ENCODE results near the gene PTMS.

The PTMS gene

GRCh38 chr12:6752921-6753771 lies 13.0 kb upstream of the PTMS start, which contains the start of gene MLF2:
Gene MLF2, minus strand, starts transcription at chr12:6753141. Its CDS starts 807 bp downstream, at chr12:6752334.
- no peak for FAIRE-seq

- FAIRE-seq = no peak
Observed at GRCh38 chr12:6753772-6754356, 12.3 kb upstream of the PTMS start.

GRCh38 chr12:6754411-6754810 lies 11.8 kb upstream of the PTMS start:
- FAIRE-seq = no peak

GRCh38 chr12:6757028-6757690 lies 9.0 kb upstream of the PTMS start:
- no peak for FAIRE-seq

GRCh38 chr12:6758506-6759095 lies 7.6 kb upstream of the PTMS start:
- FAIRE-seq = no peak

DNA sequence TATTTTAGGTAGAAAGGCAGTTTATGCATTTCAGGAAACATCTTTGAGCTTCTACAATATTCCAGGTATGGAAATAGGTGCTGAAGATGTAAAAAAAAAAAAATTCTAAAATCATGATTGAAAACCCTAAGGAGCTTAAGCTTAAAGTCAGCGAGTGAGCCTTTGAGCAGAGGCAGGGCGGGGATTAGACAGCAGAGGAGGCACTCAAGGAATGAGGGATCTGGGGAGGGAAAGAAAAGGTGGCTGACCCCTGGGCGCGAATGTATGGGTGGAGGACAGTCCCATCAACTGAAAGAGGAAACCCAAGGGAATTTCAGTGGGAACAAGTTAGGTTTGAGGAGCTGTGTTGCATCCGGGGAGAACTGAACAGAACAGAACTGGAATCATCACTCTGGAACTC lies 6.4 kb upstream of the PTMS start:
- FAIRE-seq = no peak

DNA sequence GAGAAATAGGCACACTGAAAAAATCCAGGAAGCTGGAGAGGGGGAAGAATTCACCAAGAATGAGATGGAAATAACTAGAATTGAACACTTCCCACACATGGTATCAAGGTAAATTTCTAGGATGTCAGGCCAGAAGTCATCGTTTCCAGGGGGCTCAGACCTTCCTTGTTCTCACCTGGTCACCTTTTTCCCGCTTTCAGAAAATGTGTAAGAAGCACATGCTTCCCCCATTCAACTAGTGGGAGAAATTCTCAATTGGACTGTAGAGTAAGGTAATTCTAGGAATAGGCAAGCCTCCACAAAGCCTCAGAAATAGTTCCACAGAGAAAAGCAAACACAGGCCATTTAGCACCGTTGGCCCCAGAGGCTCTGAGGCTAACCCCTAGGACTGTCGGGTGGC lies 2.8 kb upstream of the PTMS start:
- FAIRE-seq = no peak

DNA sequence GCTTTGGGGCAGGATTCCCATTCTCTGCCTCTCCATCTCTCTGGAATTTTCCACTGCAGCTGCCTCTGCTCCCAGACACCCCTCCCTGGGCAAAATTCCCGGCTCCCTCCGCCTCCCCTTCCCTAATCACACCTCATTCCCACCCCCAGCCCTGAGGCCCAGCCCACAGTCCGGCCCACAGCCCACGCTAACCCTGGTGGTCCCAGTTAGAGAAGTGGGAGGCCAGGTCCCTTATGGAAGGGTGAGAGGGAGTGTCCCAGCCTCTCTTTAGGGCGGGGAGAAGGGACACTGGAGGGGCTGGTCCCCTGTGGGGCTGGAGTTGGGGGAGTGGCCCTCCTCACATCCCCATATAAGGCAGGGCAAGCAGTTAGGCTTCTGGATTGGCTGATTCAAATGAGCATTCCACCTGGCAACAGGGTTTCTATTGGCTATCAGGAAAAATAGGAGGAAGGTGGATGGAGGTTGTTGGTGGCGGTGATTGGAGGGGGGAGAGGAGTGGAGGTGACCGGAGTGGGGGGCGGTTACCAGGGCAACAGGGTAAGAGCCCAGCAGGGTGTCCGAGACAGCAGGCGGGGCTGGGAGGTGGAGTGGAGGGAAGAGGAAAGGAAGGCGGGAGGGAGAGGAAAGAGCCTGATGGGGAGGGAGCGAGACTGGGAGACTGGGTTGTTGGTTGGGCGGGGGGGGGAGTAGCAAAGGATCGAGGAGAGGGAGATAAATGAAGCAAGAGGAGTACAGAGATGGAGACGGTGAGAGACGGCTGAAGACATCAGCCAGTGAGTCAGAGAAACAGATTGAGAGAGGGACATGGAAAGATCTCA lies 1.9 kb upstream of the PTMS start:
- no peak for FAIRE-seq

- no peak for FAIRE-seq
Observed at GRCh38 chr12:6765048-6765633, 1.0 kb upstream of the PTMS start.

DNA sequence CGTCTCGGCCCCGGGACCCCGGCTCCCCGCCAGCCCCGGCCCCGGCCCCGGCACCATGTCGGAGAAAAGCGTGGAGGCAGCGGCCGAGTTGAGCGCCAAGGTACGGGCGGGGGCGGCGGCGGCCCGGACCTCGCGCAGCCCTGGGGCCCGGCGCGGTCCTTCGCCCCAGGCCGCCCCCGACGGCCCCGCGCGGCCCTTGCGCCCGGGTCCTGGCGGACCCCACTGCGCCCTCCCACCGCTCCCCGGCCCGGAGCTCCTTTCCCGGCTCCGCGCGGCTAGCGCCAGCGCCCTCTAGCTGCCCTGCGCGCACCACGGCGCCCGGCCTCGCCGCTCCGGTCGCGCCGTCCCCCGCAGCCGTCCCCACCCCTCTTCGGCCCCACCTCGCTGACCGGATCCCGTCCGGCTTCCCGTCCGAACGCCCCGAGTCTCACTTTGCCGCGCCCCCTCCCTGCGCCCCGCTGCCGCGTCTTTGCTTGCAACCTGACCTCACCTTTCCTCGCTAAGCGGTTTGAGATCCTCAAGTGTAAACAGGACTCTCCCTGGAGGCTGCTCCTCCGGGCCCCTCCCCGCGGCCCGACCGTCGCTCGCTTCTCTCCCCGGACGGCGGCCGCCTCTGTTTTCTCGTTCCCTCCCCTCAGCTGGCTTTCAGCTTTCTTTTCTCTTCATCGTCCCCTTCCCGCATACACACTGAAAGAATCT lies 637 bp downstream of the PTMS start:
- FAIRE-seq = no peak

DNA sequence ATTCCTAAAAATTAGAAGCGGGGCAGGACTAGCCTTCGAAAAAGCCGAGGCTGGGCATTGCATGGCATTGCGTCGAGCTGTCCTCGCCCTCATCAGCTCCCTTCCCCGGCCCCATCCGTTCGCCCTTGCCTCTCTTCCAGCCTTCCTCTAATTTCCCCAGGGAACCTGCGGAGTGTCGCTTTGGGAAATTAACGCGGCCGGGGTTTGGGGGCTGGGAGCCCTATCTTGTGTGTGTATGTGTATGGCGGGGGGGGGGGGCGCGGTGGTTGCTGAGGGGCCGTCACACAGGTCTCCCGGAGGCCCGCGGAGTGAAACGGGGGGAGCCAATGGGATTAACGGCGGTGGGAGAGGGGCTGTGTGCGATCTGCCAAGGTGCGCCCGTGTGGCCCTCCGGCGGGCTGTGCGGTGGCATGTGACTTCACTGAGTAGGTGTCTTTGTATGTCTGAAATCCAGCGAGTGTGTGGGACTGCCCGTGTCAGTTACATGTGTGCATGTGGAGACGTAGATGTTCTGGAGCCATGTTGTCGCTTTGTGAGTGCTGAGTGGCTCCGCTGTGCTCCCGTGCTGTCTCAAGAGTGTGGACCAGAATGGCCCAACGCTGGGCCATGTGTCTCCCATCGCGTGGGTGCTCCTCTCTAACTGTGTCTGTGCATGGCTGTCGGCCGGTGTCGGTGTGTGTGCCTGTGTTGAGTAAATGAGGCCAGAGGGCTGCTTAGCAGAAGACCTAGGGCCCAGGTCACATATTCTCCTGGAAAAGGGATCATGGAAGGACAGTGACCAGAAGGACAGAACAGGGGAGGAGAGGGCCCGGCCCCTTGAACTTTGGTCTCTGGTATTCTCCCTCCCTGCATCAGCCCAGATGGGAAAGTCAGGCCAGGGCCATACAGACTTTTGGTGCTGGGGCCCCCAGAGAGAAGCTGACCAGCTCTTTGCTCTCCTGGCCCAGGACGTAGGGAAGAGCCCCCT lies 1.5 kb downstream of the PTMS start:
- FAIRE-seq = no peak

- no peak for FAIRE-seq
Observed at GRCh38 chr12:6768437-6768914, 2.3 kb downstream of the PTMS start.

DNA sequence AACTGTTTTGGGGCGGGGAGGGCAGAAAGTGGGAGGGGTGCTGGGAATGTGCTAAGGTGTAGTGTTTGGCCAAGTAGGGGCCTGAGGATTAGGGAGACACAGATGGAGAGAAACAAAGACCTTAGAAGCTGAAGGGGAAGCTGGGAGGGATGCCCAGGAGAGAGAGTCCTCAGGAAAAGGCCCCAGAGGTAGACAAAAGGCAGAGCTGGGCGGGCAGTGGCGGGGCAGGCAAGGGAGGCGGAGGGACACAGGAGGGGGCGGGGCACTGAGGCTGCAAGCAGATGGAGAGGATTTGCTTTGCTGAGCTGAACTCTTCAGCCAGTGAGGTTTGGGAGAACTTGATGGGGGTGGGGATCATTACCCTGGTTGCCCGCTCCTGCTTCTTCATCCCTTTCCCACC lies 2.8 kb downstream of the PTMS start:
- no peak for FAIRE-seq

- FAIRE-seq = no peak
Observed at GRCh38 chr12:6769666-6770065, 3.5 kb downstream of the PTMS start.

GRCh38 chr12:6770094-6770493 lies 3.9 kb downstream of the PTMS start:
- FAIRE-seq = no peak

- no peak for FAIRE-seq
Observed at GRCh38 chr12:6770600-6770999, 4.4 kb downstream of the PTMS start.

- no peak for FAIRE-seq
Observed at GRCh38 chr12:6771091-6771495, 4.9 kb downstream of the PTMS start.

GRCh38 chr12:6771509-6772330 lies 5.6 kb downstream of the PTMS start:
- no peak for FAIRE-seq

GRCh38 chr12:6772331-6772695 lies 6.2 kb downstream of the PTMS start, which contains the start of gene LAG3:
Gene LAG3, plus strand, starts transcription at chr12:6772520. Its CDS starts 333 bp downstream, at chr12:6772853.
- no peak for FAIRE-seq

Data from colon (tissue), 2 donors.